B cell (primary cell): ENCODE results near the gene SEMA3F. TPM values are rescaled to one million over a fixed set of nuclear protein-coding genes. Genes with fewer than 3 reads are reported as not detected.

ENCODE experiments used
- ATAC-seq: fragments of 200-7000 bp; cut with Tn5 transposase; one replicate; pipeline ENCODE4 v1.10.0; 2021; ENCODE audit warnings: low read depth, mild to moderate bottlenecking, moderate number of reproducible peaks, moderate library complexity
- CTCF ChIA-PET: fragments of 350-600 bp; sonication (Branson Sonifier 250); formaldehyde crosslinking; loops from one replicate; lab custom pipeline; 2021; ENCODE audit warnings: antibody characterized with exemption, inconsistent platforms; lab: Charles Lee
- POLR2A ChIA-PET: fragments of 350-600 bp; sonication (Branson Sonifier 250); formaldehyde crosslinking; loops from one replicate; lab custom pipeline; 2021; ENCODE audit warnings: antibody characterized with exemption; lab: Charles Lee
- DNase-seq: peaks from one replicate; pipeline ENCODE4 v3.0.0; 2013
- H2AFZ ChIP-seq: 2 replicates; pipeline ENCODE4 v1.6.1; 2012; ENCODE audit warnings: mild to moderate bottlenecking, low read depth, low read length; ENCODE audit not compliant: insufficient read depth, poor library complexity, severe bottlenecking
- H3K27ac ChIP-seq, 2 donors: 1 replicate in 1 of 2; 2 replicates in 1 of 2; pipeline ENCODE4 v1.5.1; 2012 to 2013; ENCODE audit warnings: low read length in 2 of 2, mild to moderate bottlenecking in 2 of 2, moderate library complexity in 1 of 2
- H3K27me3 ChIP-seq, 4 experiments: fragments of 200-600 bp in 1 of 4; sonication (generic) in 1 of 4; replicated peaks in 1 of 4; 1 replicate in 2 of 4; 2 replicates in 2 of 4; pipeline versions ENCODE4 v1.6.1 to v1.7.0; 2013 to 2016; ENCODE audit warnings: low read length in 3 of 4, mild to moderate bottlenecking in 2 of 4, mixed read lengths in 1 of 4, moderate library complexity in 1 of 4; ENCODE audit not compliant: insufficient read depth in 4 of 4, control insufficient read depth in 3 of 4; ENCODE audit errors: control extremely low read depth in 1 of 4
- H3K36me3 ChIP-seq, 2 experiments: replicated peaks in 1 of 2; 1 replicate in 1 of 2; 2 replicates in 1 of 2; pipeline versions ENCODE4 v1.6.1 to v1.7.1; 2013; ENCODE audit warnings: low read length in 1 of 2; ENCODE audit not compliant: insufficient read depth in 2 of 2, control insufficient read depth in 1 of 2; ENCODE audit errors: control extremely low read depth in 1 of 2, extremely low read depth in 1 of 2
- H3K4me1 ChIP-seq, 2 donors: fragments of 200-600 bp in 1 of 2; sonication (generic) in 1 of 2; 1 replicate in 1 of 2; 2 replicates in 1 of 2; pipeline versions ENCODE4 v1.5.1 to v1.6.1; 2013 to 2017; ENCODE audit warnings: low read length in 2 of 2; ENCODE audit not compliant: control insufficient read depth in 2 of 2, insufficient read depth in 2 of 2
- H3K4me2 ChIP-seq: replicated peaks from 2 replicates; pipeline ENCODE3; 2012; ENCODE audit warnings: mild to moderate bottlenecking, low read depth, low read length; ENCODE audit not compliant: poor library complexity, severe bottlenecking
- H3K4me3 ChIP-seq, 5 experiments: fragments of 200-600 bp in 1 of 5; sonication (generic) in 1 of 5; 1 replicate in 3 of 5; 2 replicates in 2 of 5; pipeline versions ENCODE4 v1.5.1 to v1.7.0; 2011 to 2016; ENCODE audit warnings: low read length in 4 of 5, mild to moderate bottlenecking in 4 of 5, low read depth in 2 of 5, control low read depth in 1 of 5, moderate library complexity in 1 of 5; ENCODE audit not compliant: insufficient read depth in 1 of 5; ENCODE audit errors: control extremely low read depth in 1 of 5, extremely low read depth in 1 of 5
- H3K79me2 ChIP-seq: fragments of 200-600 bp; sonication (generic); one replicate; pipeline ENCODE4 v1.6.0; 2016; ENCODE audit warnings: low read length; ENCODE audit not compliant: control insufficient read depth, insufficient read depth
- H3K9ac ChIP-seq: fragments of 200-600 bp; sonication (generic); 2 replicates; pipeline ENCODE4 v1.6.1; 2017; ENCODE audit warnings: mild to moderate bottlenecking, low read length, moderate library complexity
- H3K9me3 ChIP-seq, 3 donors: one replicate each; pipeline versions ENCODE4 v1.6.1 to v1.7.1; 2013; ENCODE audit warnings: low read length in 2 of 3; ENCODE audit not compliant: control insufficient read depth in 2 of 3, insufficient read depth in 1 of 3; ENCODE audit errors: control extremely low read depth in 1 of 3
- H4K20me1 ChIP-seq: 2 replicates; pipeline ENCODE4 v1.6.0; 2012; ENCODE audit warnings: mild to moderate bottlenecking, low read length; ENCODE audit not compliant: insufficient read depth, control insufficient read depth, poor library complexity, severe bottlenecking
- H3K27ac Mint-ChIP-seq: one replicate; pipeline ENCODE4 v1.8.0; 2021; ENCODE audit warnings: mixed read lengths
- H3K27me3 Mint-ChIP-seq: one replicate; pipeline ENCODE4 v1.8.0; 2021; ENCODE audit warnings: mixed read lengths
- H3K4me1 Mint-ChIP-seq: one replicate; pipeline ENCODE4 v1.8.0; 2021; ENCODE audit warnings: mixed read lengths
- H3K4me3 Mint-ChIP-seq: one replicate; pipeline ENCODE4 v1.8.0; 2021; ENCODE audit warnings: mixed read lengths
- H3K9me3 Mint-ChIP-seq: one replicate; pipeline ENCODE4 v1.8.0; 2022; ENCODE audit warnings: mixed read lengths; ENCODE audit not compliant: insufficient read depth
- CTCF ChIP-seq: fragments of 200-600 bp; IDR thresholded peaks from one replicate; pipeline ENCODE4 v1.8.0; 2022; ENCODE audit warnings: antibody characterized with exemption, mild to moderate bottlenecking
- EZH2 ChIP-seq: IDR thresholded peaks from 2 replicates; pipeline ENCODE4 v1.6.1; 2012; ENCODE audit warnings: borderline replicate concordance, low read depth, mild to moderate bottlenecking, moderate library complexity, low read length; ENCODE audit not compliant: insufficient read depth, poor library complexity, severe bottlenecking
- WGBS: methylation state at CpG from one replicate; pipeline ENCODE4 v1.1.5; 2013; ENCODE audit warnings: missing lambda C conversion rate; ENCODE audit not compliant: insufficient coverage; 5-methylcytosine and 5-hydroxymethylcytosine counted together
- intact Hi-C: fragments of 100-400 bp; cut with micrococcal nuclease; formaldehyde crosslinking; loops from one replicate; pipeline ENCODE4 v1.10.0; 2022
- polyA plus RNA-seq: library from polyadenylated mRNA; depleted of rRNA; stranded (reverse); fragments of >200 nt; gene quantifications from 2 replicates; pipeline ENCODE4 v1.2.3, GENCODE V29; 2012
- total RNA-seq, 2 donors: library from RNA; stranded (reverse); fragments of 120-200 nt in 1 of 2; gene quantifications; 1 replicate in 1 of 2; 2 replicates in 1 of 2; pipeline versions ENCODE4 v1.2.3 to v1.2.4, GENCODE V29; 2013 to 2022

SEMA3F gene
- total and polyA plus RNA-seq, 2 donors (not counting 1 experiment from before 2014, with no cell fraction given) = 0.27 TPM; not detected in 1

- Histone ChIP-seq H3K79me2 (no peaks in the 10 kb centered on the region), H2AFZ (no peak overlapping the region), H4K20me1 (no peaks in the 10 kb centered on the region), H3K4me1 (no peaks in the 10 kb centered on the region), H3K9ac (no peak overlapping the region), H3K27me3 (no peaks in the 10 kb centered on the region), H3K27ac (no peak overlapping the region), H3K9me3 (no peaks in the 10 kb centered on the region), H3K4me2 (no peak overlapping the region), H3K4me3 (no peak overlapping the region), H3K36me3 (no peaks in the 10 kb centered on the region)
- TF ChIP-seq EZH2 (no peak), CTCF (no peak)
- 89% methylated on average over 8 of the region's 8 CpGs for WGBS
- no peak overlapping the region for H3K4me3 Mint-ChIP-seq
- H3K9me3 Mint-ChIP-seq = no peaks in the 10 kb centered on the region
- no peak for ATAC-seq
- POLR2A ChIA-PET = no interaction called here
- H3K4me1 Mint-ChIP-seq = no peaks in the 10 kb centered on the region
- intact Hi-C loops = no loop called here
- H3K27me3 Mint-ChIP-seq = peaks cover 9% of the 10 kb centered on the region
- H3K27ac Mint-ChIP-seq = no peak overlapping the region
- no peak for DNase-seq
- CTCF ChIA-PET = interaction anchor here (1.3 to 1.4 kb wide), 2 partner anchors 29 to 31 kb away, joined by 3 to 5 read pairs; no protein-coding TSS in a partner anchor
These were observed 8.7 kb downstream of the SEMA3F start for GRCh38 chr3:50163572-50164455.

DNA sequence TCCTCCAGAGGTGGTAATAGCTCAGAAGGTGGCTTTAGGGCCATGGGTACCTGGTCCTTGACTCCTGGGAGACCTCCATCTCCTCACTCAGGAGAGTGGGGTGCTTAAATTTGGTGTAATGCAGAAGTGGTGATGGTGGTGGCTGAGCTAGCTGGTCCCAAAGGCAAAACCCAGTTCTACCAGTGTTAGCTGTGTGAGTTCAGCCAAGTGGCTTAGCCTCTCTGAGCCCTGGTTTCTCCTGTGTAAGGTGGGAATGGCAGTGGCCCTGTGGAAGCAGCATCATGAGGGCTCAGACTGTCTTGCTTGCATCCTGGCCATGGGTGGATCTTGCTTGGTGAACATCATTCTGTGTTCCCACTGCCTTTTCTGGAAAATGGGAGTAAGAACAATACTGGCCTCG is 9.4 kb downstream of the SEMA3F start:
- H3K4me2 ChIP-seq = no peak overlapping the region
- H3K4me1 ChIP-seq = no peaks in the 10 kb centered on the region
- Mint-ChIP-seq H3K27me3 (peaks cover 9% of the 10 kb centered on the region), H3K4me3 (no peak overlapping the region), H3K27ac (no peak overlapping the region), H3K4me1 (no peaks in the 10 kb centered on the region), H3K9me3 (no peaks in the 10 kb centered on the region)
- DNase-seq (no peak), ATAC-seq (no peak)
- TF ChIP-seq EZH2 (no peak), CTCF (no peak)
- H3K9me3 ChIP-seq = no peaks in the 10 kb centered on the region
- H3K79me2 ChIP-seq = no peaks in the 10 kb centered on the region
- intact Hi-C loops = no loop called here
- no peak overlapping the region for H3K9ac ChIP-seq
- no peak overlapping the region for H2AFZ ChIP-seq
- H3K27me3 ChIP-seq = no peaks in the 10 kb centered on the region
- WGBS = 25% methylated on average over 1 of the region's 1 CpG
- H3K36me3 ChIP-seq = no peaks in the 10 kb centered on the region
- CTCF ChIA-PET = interaction anchor here (1.3 to 1.4 kb wide), 2 partner anchors 28 to 30 kb away, joined by 3 to 5 read pairs; no protein-coding TSS in a partner anchor
- no peaks in the 10 kb centered on the region for H4K20me1 ChIP-seq
- H3K27ac ChIP-seq = no peak overlapping the region
- POLR2A ChIA-PET = no interaction called here
- no peak overlapping the region for H3K4me3 ChIP-seq
